ENCODE results near the gene PTCHD4.

GRCh38 chr6:48099713-48100587 lies 11.0 kb downstream of the PTCHD4 start:
- TF ChIP-seq POLR2AphosphoS5 (IDR thresholded peaks at IDR 0.05) (no peak), POLR2A (IDR thresholded peaks at IDR 0.05) (no peak), CTCF (IDR thresholded peaks at IDR 0.05) (no peak)
